Stomach (tissue), 9 donors: ENCODE data around the gene PRKCZ. TPM values are rescaled to one million over a fixed set of nuclear protein-coding genes. Genes with fewer than 3 reads are reported as not detected.

Experiments
- DNase-seq, 2 donors: peaks; one replicate each; pipeline versions ENCODE4 v3.0.0 to v3.0.0-alpha.2; 2013 to 2019
- H3K27ac ChIP-seq, 5 donors: fragments of 200-600 bp in 4 of 5; sonication (generic) in 4 of 5; one replicate each; pipeline ENCODE4 v1.5.1; 2013 to 2019; ENCODE audit warnings: mild to moderate bottlenecking in 1 of 5, moderate library complexity in 1 of 5
- H3K27me3 ChIP-seq, 3 donors: fragments of 200-600 bp; sonication (generic); one replicate each; pipeline ENCODE4 v1.5.1; 2017 to 2019; ENCODE audit warnings: mixed run types in 1 of 3
- H3K36me3 ChIP-seq, 4 donors: fragments of 200-600 bp; sonication (generic); 1 replicate in 3 of 4; 2 replicates in 1 of 4; pipeline ENCODE4 v1.5.1; 2016 to 2019
- H3K4me1 ChIP-seq, 4 donors: fragments of 200-600 bp; sonication (generic); one replicate each; pipeline ENCODE4 v1.5.1; 2016 to 2019
- H3K4me3 ChIP-seq, 4 donors: fragments of 200-600 bp; sonication (generic) in 3 of 4; one replicate each; pipeline ENCODE4 v1.5.1; 2016 to 2019; ENCODE audit warnings: mild to moderate bottlenecking in 1 of 4
- H3K9me3 ChIP-seq, 4 donors: fragments of 200-600 bp; sonication (generic); one replicate each; pipeline ENCODE4 v1.5.1; 2016 to 2019
- CTCF ChIP-seq, 7 experiments: fragments of 450-650 bp in 4 of 7; fragments of 200-600 bp in 3 of 7; sonication (generic) in 3 of 7; IDR thresholded peaks; one replicate each; pipeline ENCODE4 v1.5.1; 2016 to 2019; ENCODE audit warnings: antibody characterized with exemption in 7 of 7, control low read depth in 2 of 7, mild to moderate bottlenecking in 1 of 7
- EP300 ChIP-seq: sonication (generic); formaldehyde crosslinking; IDR thresholded peaks from one replicate; pipeline ENCODE4 v1.6.1; 2017; ENCODE audit warnings: antibody characterized with exemption
- POLR2A ChIP-seq, 4 donors: fragments of 450-650 bp; IDR thresholded peaks; one replicate each; pipeline ENCODE4 v1.6.1; 2016; ENCODE audit warnings: antibody characterized with exemption in 4 of 4, control low read depth in 2 of 4, mild to moderate bottlenecking in 1 of 4, moderate library complexity in 1 of 4
- POLR2AphosphoS5 ChIP-seq, 3 donors: sonication (generic); formaldehyde crosslinking; IDR thresholded peaks; one replicate each; pipeline ENCODE4 v1.6.1; 2016; ENCODE audit warnings: antibody characterized with exemption in 3 of 3
- WGBS, 5 donors: extraction: QIAGEN DNeasy Blood & Tissue Kit in 3 of 5; methylation state at CpG; one replicate each; pipeline versions ENCODE4 v1.1.5 to v1.1.7; 2013 to 2018; 5-methylcytosine and 5-hydroxymethylcytosine counted together
- intact Hi-C: fragments of 100-400 bp; cut with DNase I; formaldehyde crosslinking; loops from one replicate; pipeline ENCODE4 v1.15.1; 2023; ENCODE audit warnings: low total_unique reads
- polyA plus RNA-seq, 3 donors: library from polyadenylated mRNA; stranded (reverse); fragments of 200-250 nt; gene quantifications; one replicate each; pipeline ENCODE4 v1.2.3, GENCODE V29; 2013
- total RNA-seq, 5 donors: library from RNA; depleted of rRNA; stranded (reverse); fragments of >200 nt; gene quantifications; one replicate each; pipeline versions ENCODE4 v1.1.0 to v1.2.3, GENCODE V29; 2014 to 2016
- donor health status: healthy with polysubstance abuse.
- donor health status: Bipolar disorder and iron deficiency.
- donor health status: healthy.

PRKCZ gene
- total and polyA plus RNA-seq, 8 donors = 11.1 to 55.8 (median 25.5) TPM

GRCh38 chr1:2104621-2105427, 54.6 kb downstream of the PRKCZ start:
- 54 to 75% (median 63%) methylated on average over 19 to 32 of the region's 32 CpGs for WGBS, 5 donors
- no peak overlapping the region for H3K27ac ChIP-seq
- no peaks in the 10 kb centered on the region for H3K27me3 ChIP-seq
- no peak for TF ChIP-seq POLR2AphosphoS5 (IDR thresholded peaks at IDR 0.05)
- intact Hi-C loops = no loop called here
- H3K4me1 ChIP-seq = peaks cover 0 to 13% (median 0%) of the 10 kb centered on the region in 4 donors
- peak in 1 of 2 donors; percentile 77 for DNase-seq
- H3K4me3 ChIP-seq = no peak overlapping the region
- H3K9me3 ChIP-seq = no peaks in the 10 kb centered on the region
- H3K36me3 ChIP-seq = peaks cover 0 to 8% (median 7%) of the 10 kb centered on the region in 4 donors

DNA sequence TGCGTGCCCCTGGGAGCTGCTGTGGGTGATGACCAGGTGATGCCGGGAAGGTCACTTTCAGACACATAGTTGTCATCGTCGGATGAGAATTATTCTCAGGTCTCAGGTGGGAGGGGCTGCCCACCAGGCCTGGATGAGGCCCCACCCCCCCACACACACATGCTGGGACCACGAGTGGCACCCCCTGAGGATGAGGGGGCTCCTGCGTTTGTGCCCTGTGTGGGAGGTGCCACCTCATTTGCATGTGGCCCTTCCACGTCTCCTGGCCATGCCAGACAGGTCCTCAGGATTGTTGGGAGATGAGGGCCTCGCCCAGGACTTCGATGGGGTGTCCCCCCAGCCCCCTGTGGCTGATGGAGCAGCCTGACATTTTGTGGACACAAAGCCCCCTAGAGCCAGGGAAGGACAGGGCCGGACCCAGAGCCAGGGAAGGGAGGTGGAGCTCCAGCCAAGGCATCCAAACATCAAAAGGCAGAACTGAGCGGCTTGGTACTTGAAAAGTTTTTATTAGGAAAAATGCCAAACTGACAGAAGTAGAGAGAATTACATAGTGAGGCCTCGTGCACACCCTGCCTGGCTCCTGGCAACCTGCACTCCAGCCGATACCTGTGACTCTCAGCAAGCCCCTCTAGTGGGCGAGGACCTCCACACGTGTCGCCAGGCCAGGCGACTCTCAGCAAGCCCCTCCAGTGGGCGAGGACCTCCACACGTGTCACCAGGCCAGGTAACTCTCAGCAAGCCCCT, 55.7 kb downstream of the PRKCZ start:
- Histone ChIP-seq H3K9me3 (no peaks in the 10 kb centered on the region), H3K4me3 (no peak overlapping the region), H3K27ac (no peak overlapping the region), H3K36me3 (peaks cover 0 to 8% (median 7%) of the 10 kb centered on the region in 4 donors), H3K4me1 (peaks cover 0 to 13% (median 0%) of the 10 kb centered on the region in 4 donors), H3K27me3 (no peaks in the 10 kb centered on the region)
- TF ChIP-seq CTCF (IDR thresholded peaks at IDR 0.05) (no peak), EP300 (no peak), POLR2A (IDR thresholded peaks at IDR 0.05) (no peak), POLR2AphosphoS5 (IDR thresholded peaks at IDR 0.05) (no peak)
- DNase-seq = no peak
- intact Hi-C loops = no loop called here
- 84 to 92% (median 90%) methylated on average over 15 to 19 of the region's 19 CpGs for WGBS, 5 donors

- no peak for DNase-seq
- H3K27ac ChIP-seq = no peak overlapping the region
These were observed 56.6 kb downstream of the PRKCZ start for GRCh38 chr1:2106659-2107405.

GRCh38 chr1:2107586-2108212, 57.5 kb downstream of the PRKCZ start:
- DNase-seq = no peak
- TF ChIP-seq POLR2A (IDR thresholded peaks at IDR 0.05) (no peak), CTCF (IDR thresholded peaks at IDR 0.05) (no peak), EP300 (no peak), POLR2AphosphoS5 (IDR thresholded peaks at IDR 0.05) (no peak)
- peaks cover 0 to 13% (median 0%) of the 10 kb centered on the region in 4 donors for H3K4me1 ChIP-seq
- H3K27ac ChIP-seq = no peak overlapping the region
- peaks cover 0 to 8% (median 7%) of the 10 kb centered on the region in 4 donors for H3K36me3 ChIP-seq
- intact Hi-C loops = no loop called here
- WGBS, 5 donors = 88 to 93% (median 90%) methylated on average over 11 to 23 of the region's 23 CpGs
- no peaks in the 10 kb centered on the region for H3K27me3 ChIP-seq
- H3K4me3 ChIP-seq = no peak overlapping the region
- H3K9me3 ChIP-seq = no peaks in the 10 kb centered on the region

More at GRCh38 chr1:2106659-2107405, 56.6 kb downstream of the PRKCZ start:
- intact Hi-C loops = no loop called here
- H3K4me3 ChIP-seq = no peak overlapping the region
- no peaks in the 10 kb centered on the region for H3K9me3 ChIP-seq
- H3K36me3 ChIP-seq = peaks cover 0 to 8% (median 7%) of the 10 kb centered on the region in 4 donors
- TF ChIP-seq CTCF (IDR thresholded peaks at IDR 0.05) = no peak
- TF ChIP-seq POLR2A (IDR thresholded peaks at IDR 0.05) = no peak
- TF ChIP-seq EP300 = no peak
- TF ChIP-seq POLR2AphosphoS5 (IDR thresholded peaks at IDR 0.05) = no peak
- WGBS, 5 donors = 84 to 87% (median 87%) methylated on average over 33 to 37 of the region's 37 CpGs
- no peaks in the 10 kb centered on the region for H3K27me3 ChIP-seq
- H3K4me1 ChIP-seq = peaks cover 0 to 13% (median 0%) of the 10 kb centered on the region in 4 donors
